ENCODE results near the gene SNAI3. TPM values are rescaled to one million over a fixed set of nuclear protein-coding genes. Genes with fewer than 3 reads are reported as not detected.
A peak's percentile ranks its signal among the peaks of the same experiment; 100 is the strongest.

Gene SNAI3
- not detected in 2 replicates for total RNA-seq (2014; rRNA removed; shearing (Covaris generic))

GRCh38 chr16:88686439-88687253 lies at the start of gene SNAI3:
Gene SNAI3, minus strand, starts transcription at chr16:88686507. Its CDS starts 101 bp downstream, at chr16:88686406.
- DNase-seq (ENCODE audit: low spot score), result peak; percentile 52

GRCh38 chr16:88736088-88736487 lies 49.8 kb upstream of the SNAI3 start:
- DNase-seq (ENCODE audit: low spot score), result no peak

- no peak for DNase-seq (ENCODE audit: low spot score)
These were observed 49.3 kb upstream of the SNAI3 start for GRCh38 chr16:88735616-88736015.

- DNase-seq (ENCODE audit: low spot score), result no peak
These were observed 48.8 kb upstream of the SNAI3 start for GRCh38 chr16:88735121-88735520.

DNA sequence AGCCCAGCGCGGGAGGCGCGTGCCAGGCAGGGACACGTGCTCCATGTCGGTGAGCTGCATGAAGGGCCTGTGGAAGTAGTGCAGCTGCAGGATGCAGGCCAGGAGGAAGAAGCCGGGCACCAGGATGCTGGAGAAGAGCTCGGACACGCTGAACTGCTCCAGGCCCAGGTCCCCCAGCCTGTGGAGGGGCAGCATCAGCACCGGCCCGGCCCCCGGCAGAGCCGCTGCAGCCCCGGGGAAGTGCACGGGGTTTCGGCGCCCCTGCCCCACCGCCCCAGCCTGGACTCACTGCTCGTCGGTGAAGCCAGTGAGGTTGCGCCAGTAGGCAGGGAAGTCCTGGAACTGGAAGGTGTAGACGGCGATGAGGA lies 48.0 kb upstream of the SNAI3 start:
- no peak for DNase-seq (ENCODE audit: low spot score)

GRCh38 chr16:88733630-88734360 lies 47.5 kb upstream of the SNAI3 start:
- no peak for DNase-seq (ENCODE audit: low spot score)

DNA sequence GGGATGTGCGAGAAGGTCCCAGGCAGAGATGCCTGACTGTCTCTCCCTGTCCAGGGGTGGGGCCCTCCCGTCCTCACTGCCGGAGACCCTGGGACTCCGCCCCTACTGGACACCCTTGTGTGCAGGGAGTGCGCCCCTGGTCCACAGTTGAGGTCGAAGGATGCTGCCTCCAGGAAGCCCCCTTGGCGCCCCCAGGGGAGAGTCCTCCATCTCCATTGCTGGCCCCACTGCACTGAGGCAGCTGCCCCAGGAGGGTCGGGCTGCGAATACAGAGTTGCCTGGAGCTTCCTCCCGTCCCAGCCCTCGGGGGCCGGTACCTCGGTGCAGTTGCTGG lies 46.6 kb upstream of the SNAI3 start:
- DNase-seq (ENCODE audit: low spot score), result no peak

GRCh38 chr16:88732172-88732960 lies 46.1 kb upstream of the SNAI3 start:
- peak; percentile 31 for DNase-seq (ENCODE audit: low spot score)

DNA sequence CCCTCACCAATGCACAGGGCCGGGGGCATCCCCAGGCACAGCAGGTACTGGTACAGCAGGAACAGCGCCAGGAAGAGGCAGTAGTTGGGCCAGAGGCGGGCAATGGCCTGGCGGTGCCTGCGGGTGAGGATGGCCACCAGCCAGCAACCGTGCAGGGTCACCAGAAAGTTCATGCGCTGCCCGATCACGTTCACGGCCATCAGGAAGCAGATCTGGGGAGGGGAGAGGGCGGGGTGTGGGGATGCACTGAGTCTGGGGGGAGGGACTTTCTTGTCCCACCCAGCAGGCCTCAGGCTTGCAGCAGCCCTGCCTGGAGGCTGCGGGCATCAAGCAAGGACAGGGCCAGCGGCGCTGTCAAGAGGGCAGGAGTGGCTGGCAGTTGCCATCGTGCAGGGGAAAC lies 45.4 kb upstream of the SNAI3 start:
- peak; percentile 65 for DNase-seq (ENCODE audit: low spot score)

GRCh38 chr16:88730632-88731607 lies 44.6 kb upstream of the SNAI3 start:
- DNase-seq (ENCODE audit: low spot score), result peak; percentile 72

DNA sequence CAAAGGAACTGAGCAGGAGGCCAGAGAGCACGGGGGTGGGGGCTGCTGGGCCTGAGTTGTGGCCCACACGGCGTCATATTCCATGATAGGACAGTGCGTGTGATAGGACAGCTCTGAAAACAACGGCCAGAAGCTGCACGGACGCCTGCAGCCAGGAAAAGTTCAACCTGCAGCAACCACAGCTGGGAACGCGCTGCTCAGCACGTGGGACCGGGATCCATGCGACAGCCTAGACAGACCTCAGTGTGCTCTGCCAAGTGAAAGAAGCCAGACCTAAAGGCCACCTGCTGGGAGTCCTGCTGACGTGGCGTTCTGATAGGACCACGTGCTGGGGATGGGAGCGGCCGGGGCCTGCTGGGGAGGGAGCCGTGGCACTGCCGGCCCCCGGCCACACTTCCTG lies 41.6 kb upstream of the SNAI3 start:
- peak; percentile 70 for DNase-seq (ENCODE audit: low spot score)

- DNase-seq (ENCODE audit: low spot score), result no peak
These were observed 40.7 kb upstream of the SNAI3 start for GRCh38 chr16:88726981-88727380.

GRCh38 chr16:88726408-88726749 lies 40.1 kb upstream of the SNAI3 start:
- DNase-seq (ENCODE audit: low spot score), result no peak

DNA sequence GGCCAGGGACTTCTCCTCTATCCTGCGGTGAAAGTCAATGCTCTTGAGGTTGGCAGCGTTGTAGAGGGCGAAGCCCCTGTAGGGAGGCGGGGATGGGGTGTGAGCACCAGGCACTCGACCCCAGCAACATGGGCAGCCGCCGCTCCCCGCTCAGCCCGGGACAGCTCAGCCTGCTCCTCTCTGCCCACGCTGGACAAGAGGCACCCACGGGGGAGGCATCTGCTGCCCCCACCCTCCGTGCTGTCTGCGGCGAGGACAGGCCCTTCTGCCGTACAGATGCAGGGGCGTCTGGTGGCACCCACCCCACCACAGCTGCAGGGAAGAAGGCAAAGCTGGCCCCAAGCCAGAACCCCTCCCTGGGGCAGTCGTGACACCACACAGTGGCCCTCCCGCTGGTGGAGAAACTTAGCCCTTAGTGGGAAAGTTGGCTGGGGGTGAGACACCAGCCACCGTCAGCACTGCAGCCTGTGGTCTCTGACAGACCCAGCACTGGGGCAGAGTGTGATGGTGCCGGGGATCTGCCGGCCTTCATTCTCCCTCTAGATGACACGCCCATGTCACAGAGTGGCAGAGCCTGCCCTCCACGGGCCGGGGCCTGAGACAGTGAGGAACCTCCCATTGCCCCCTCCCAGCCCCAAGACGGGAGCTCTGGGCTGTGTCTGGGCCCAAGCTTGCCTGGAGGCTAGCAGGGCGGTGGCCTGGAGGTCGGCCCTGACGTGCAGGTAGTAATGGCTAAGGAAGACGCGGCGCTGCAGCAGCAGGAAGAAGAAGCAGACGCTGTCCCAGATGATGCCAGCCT lies 39.5 kb upstream of the SNAI3 start:
- DNase-seq (ENCODE audit: low spot score), result no peak

GRCh38 chr16:88724855-88725555 lies 38.7 kb upstream of the SNAI3 start:
- DNase-seq (ENCODE audit: low spot score), result no peak

GRCh38 chr16:88723911-88724310 lies 37.6 kb upstream of the SNAI3 start:
- DNase-seq (ENCODE audit: low spot score), result no peak

GRCh38 chr16:88723507-88723887 lies 37.2 kb upstream of the SNAI3 start:
- no peak for DNase-seq (ENCODE audit: low spot score)

DNA sequence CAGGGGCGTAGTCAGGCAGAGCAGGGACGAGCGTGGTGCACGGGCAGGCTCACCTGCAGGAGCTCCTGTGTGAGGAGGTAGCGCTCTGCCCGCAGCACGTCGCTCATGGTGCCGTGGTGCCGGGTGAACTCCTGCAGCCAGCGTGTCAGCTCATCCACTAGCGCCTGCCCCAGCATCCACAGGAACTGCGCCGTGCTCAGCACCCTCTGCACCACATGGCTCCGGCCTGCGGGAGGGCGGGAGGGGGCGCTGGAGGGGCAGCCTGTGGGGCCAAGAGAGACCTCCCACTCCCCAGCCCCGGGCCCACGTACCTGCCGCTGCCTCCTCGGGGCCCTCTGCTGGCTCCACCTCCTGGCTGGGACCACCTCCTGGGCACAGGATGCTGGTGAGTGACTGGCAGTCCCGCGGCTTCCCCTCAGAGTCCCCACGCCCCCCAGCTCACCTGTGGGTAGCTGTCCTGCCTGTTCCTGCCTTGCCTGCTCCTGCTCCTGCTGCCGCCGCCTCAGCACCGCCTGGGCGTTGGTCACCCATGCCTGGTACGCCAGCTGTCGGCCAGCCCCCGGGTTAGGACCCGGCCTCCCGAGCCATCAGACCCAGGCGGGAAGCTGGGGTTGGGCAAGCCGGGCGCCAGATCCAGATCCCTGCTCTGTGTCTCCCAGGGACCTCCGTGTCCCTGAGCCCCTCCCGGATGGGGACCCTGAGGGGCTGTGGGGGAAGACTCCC lies 36.6 kb upstream of the SNAI3 start:
- no peak for DNase-seq (ENCODE audit: low spot score)

Measured in A172 (cell line).